OCI-LY3 (cell line): Measurements from ENCODE around the gene PHF3.

Experiments used
- EZH2phosphoT487 ChIP-seq: fragments of 200-600 bp; shearing (Covaris generic); IDR thresholded peaks from 2 replicates; pipeline ENCODE4 v1.6.1; 2018; ENCODE audit warnings: antibody characterized with exemption, mixed run types, low read depth
- TF ChIP-seq, protein P1 (sequence below): fragments of 200-600, 300-600 bp; sonication (generic); IDR thresholded peaks from 2 replicates; pipeline ENCODE4 v1.5.1; 2014; ENCODE audit warnings: antibody characterized with exemption, low read length, low read depth

DNA sequence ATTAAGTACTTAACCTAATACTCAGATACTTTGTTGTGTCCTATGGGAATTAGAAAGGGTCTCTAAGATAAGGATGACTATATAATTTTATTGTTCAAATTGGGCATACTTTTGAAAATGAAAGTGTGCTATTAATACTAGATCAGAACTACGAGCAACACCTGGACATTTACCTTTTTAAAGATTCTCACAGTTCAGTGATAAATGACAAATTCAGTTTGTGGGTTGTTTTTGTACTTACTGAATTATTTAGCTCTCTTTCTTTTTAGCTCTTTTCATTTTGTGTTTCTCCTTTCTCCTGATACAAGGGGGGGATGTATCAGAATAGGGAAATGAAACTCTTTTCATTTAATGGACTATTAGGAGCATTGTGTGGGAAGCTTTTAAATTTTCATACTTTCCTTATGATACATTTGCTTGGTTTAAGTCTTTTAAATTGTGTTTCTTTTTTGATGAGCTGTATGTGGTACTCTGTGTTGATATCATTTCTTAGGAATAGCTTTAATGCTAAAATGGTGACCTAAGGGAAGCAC lies 47.5 kb downstream of the PHF3 start:
- TF ChIP-seq EZH2phosphoT487, result no peak
- TF ChIP-seq, protein P1, sequence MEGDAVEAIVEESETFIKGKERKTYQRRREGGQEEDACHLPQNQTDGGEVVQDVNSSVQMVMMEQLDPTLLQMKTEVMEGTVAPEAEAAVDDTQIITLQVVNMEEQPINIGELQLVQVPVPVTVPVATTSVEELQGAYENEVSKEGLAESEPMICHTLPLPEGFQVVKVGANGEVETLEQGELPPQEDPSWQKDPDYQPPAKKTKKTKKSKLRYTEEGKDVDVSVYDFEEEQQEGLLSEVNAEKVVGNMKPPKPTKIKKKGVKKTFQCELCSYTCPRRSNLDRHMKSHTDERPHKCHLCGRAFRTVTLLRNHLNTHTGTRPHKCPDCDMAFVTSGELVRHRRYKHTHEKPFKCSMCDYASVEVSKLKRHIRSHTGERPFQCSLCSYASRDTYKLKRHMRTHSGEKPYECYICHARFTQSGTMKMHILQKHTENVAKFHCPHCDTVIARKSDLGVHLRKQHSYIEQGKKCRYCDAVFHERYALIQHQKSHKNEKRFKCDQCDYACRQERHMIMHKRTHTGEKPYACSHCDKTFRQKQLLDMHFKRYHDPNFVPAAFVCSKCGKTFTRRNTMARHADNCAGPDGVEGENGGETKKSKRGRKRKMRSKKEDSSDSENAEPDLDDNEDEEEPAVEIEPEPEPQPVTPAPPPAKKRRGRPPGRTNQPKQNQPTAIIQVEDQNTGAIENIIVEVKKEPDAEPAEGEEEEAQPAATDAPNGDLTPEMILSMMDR, result no peak
